Gastroesophageal sphincter (tissue), 4 donors: ENCODE measurements around the gene GLT1D1. TPM values are rescaled to one million over a fixed set of nuclear protein-coding genes. Genes with fewer than 3 reads are reported as not detected.
"Not testable (repeated sequence)": the region's sequence is repeated elsewhere in the genome, so short reads cannot be mapped to it uniquely, and the experiment has no call there.

Experiments
- ATAC-seq: fragments of 150-250 bp; one replicate; pipeline ENCODE4 v1.9.1; 2016; ENCODE audit warnings: mild to moderate bottlenecking, moderate library complexity
- H3K27ac ChIP-seq, 4 donors: fragments of 200-600 bp; sonication (generic) in 3 of 4; 1 replicate in 3 of 4; 2 replicates in 1 of 4; pipeline ENCODE4 v1.5.1; 2016 to 2019
- H3K27me3 ChIP-seq: fragments of 200-600 bp; sonication (generic); one replicate; pipeline ENCODE4 v1.5.1; 2019
- H3K36me3 ChIP-seq, 2 donors: fragments of 200-600 bp; sonication (generic); one replicate each; pipeline ENCODE4 v1.5.1; 2019; ENCODE audit warnings: control low read depth in 1 of 2
- H3K4me1 ChIP-seq, 3 donors: fragments of 200-600 bp; sonication (generic); 1 replicate in 2 of 3; 2 replicates in 1 of 3; pipeline ENCODE4 v1.5.1; 2016 to 2019; ENCODE audit warnings: control low read depth in 2 of 3
- H3K4me3 ChIP-seq, 2 donors: fragments of 200-600 bp; sonication (generic); one replicate each; pipeline ENCODE4 v1.5.1; 2019; ENCODE audit warnings: mild to moderate bottlenecking in 1 of 2, moderate library complexity in 1 of 2
- H3K9me3 ChIP-seq, 3 donors: fragments of 200-600 bp; sonication (generic); one replicate each; pipeline ENCODE4 v1.5.1; 2017 to 2019; ENCODE audit warnings: control low read depth in 2 of 3
- EP300 ChIP-seq: sonication (generic); formaldehyde crosslinking; IDR thresholded peaks from one replicate; pipeline ENCODE4 v1.6.1; 2017; ENCODE audit warnings: antibody characterized with exemption, mild to moderate bottlenecking
- POLR2A ChIP-seq, 2 donors: fragments of 450-650 bp; IDR thresholded peaks; one replicate each; pipeline ENCODE4 v1.6.1; 2017; ENCODE audit warnings: antibody characterized with exemption in 2 of 2, mild to moderate bottlenecking in 2 of 2, moderate library complexity in 1 of 2
- POLR2AphosphoS5 ChIP-seq: sonication (generic); formaldehyde crosslinking; IDR thresholded peaks from one replicate; pipeline ENCODE4 v1.6.1; 2017; ENCODE audit warnings: antibody characterized with exemption
- WGBS, 2 donors: methylation state at CpG; one replicate each; pipeline ENCODE4 v1.1.5; 2018; ENCODE audit warnings: low coverage in 1 of 2; 5-methylcytosine and 5-hydroxymethylcytosine counted together
- total RNA-seq, 4 donors: library from RNA; depleted of rRNA; stranded (reverse); fragments of >200 nt; gene quantifications; one replicate each; pipeline ENCODE4 v1.1.0, GENCODE V29; 2016
- TF ChIP-seq, protein P1 (sequence below), 4 experiments: fragments of 200-600 bp in 2 of 4; fragments of 450-650 bp in 2 of 4; sonication (generic) in 1 of 4; IDR thresholded peaks; one replicate each; pipeline ENCODE4 v1.5.1; 2017 to 2019; ENCODE audit warnings: antibody characterized with exemption in 4 of 4, mild to moderate bottlenecking in 2 of 4, moderate library complexity in 2 of 4

Gene GLT1D1
- total RNA-seq, 4 donors from 2014 or later = 0.27 to 1.8 (median 0.47) TPM; not detected in 1

- no peak for ATAC-seq
- Histone ChIP-seq H3K4me3 (no peak overlapping the region), H3K36me3 (peaks cover 0 to 12% of the 10 kb centered on the region in 2 donors), H3K27me3 (no peaks in the 10 kb centered on the region), H3K4me1 (peaks cover 3 to 32% (median 20%) of the 10 kb centered on the region in 3 donors), H3K27ac (no peak overlapping the region), H3K9me3 (peaks cover 0 to 5% (median 0%) of the 10 kb centered on the region in 3 donors)
- TF ChIP-seq POLR2AphosphoS5 (no peak), POLR2A (IDR thresholded peaks at IDR 0.05) (no peak), EP300 (no peak)
- TF ChIP-seq, protein P1, sequence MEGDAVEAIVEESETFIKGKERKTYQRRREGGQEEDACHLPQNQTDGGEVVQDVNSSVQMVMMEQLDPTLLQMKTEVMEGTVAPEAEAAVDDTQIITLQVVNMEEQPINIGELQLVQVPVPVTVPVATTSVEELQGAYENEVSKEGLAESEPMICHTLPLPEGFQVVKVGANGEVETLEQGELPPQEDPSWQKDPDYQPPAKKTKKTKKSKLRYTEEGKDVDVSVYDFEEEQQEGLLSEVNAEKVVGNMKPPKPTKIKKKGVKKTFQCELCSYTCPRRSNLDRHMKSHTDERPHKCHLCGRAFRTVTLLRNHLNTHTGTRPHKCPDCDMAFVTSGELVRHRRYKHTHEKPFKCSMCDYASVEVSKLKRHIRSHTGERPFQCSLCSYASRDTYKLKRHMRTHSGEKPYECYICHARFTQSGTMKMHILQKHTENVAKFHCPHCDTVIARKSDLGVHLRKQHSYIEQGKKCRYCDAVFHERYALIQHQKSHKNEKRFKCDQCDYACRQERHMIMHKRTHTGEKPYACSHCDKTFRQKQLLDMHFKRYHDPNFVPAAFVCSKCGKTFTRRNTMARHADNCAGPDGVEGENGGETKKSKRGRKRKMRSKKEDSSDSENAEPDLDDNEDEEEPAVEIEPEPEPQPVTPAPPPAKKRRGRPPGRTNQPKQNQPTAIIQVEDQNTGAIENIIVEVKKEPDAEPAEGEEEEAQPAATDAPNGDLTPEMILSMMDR (IDR thresholded peaks at IDR 0.05) = no peak
- WGBS, 2 donors = 74 to 77% methylated on average over 4 of the region's 4 CpGs
These were observed 27.4 kb upstream of the GLT1D1 start for GRCh38 chr12:128825835-128826234.

GRCh38 chr12:128827724-128828123 is 25.6 kb upstream of the GLT1D1 start:
- H3K9me3 ChIP-seq = peaks cover 0 to 5% (median 0%) of the 10 kb centered on the region in 3 donors
- H3K4me1 ChIP-seq = peaks cover 0 to 13% (median 7%) of the 10 kb centered on the region in 3 donors
- TF ChIP-seq POLR2AphosphoS5 (no peak), EP300 (no peak), POLR2A (IDR thresholded peaks at IDR 0.05) (no peak)
- TF ChIP-seq, protein P1 (IDR thresholded peaks at IDR 0.05) = no peak
- WGBS, 2 donors = 79% methylated on average over 2 of the region's 2 CpGs; no CpG with 5 or more reads in 1 of the 2 donors
- peaks cover 0 to 5% of the 10 kb centered on the region in 2 donors for H3K36me3 ChIP-seq
- no peaks in the 10 kb centered on the region for H3K27me3 ChIP-seq
- H3K4me3 ChIP-seq = no peak overlapping the region
- no peak overlapping the region for H3K27ac ChIP-seq
- ATAC-seq = no peak

- peak; percentile 48 for ATAC-seq
- H3K36me3 ChIP-seq = peaks cover 0 to 5% of the 10 kb centered on the region in 2 donors
- no peak overlapping the region for H3K4me3 ChIP-seq
- no peak for TF ChIP-seq POLR2AphosphoS5
- 69 to 79% methylated on average over 4 to 8 of the region's 8 CpGs for WGBS, 2 donors
- peaks cover 0 to 5% (median 0%) of the 10 kb centered on the region in 3 donors for H3K9me3 ChIP-seq
- no peaks in the 10 kb centered on the region for H3K4me1 ChIP-seq
- no peaks in the 10 kb centered on the region for H3K27me3 ChIP-seq
- H3K27ac ChIP-seq = no peak overlapping the region
These were observed 23.3 kb upstream of the GLT1D1 start for GRCh38 chr12:128829861-128830504.

- WGBS, 2 donors = 77 to 78% methylated on average over 7 of the region's 7 CpGs
- Histone ChIP-seq H3K4me3 (no peak overlapping the region), H3K4me1 (no peaks in the 10 kb centered on the region), H3K27me3 (no peaks in the 10 kb centered on the region), H3K9me3 (peaks cover 0 to 5% (median 0%) of the 10 kb centered on the region in 3 donors), H3K36me3 (peaks cover 0 to 5% of the 10 kb centered on the region in 2 donors), H3K27ac (no peak overlapping the region)
- no peak for TF ChIP-seq POLR2A (IDR thresholded peaks at IDR 0.05)
- ATAC-seq = no peak
These were observed 22.8 kb upstream of the GLT1D1 start for GRCh38 chr12:128830505-128830893.

GRCh38 chr12:128833418-128833817 is 19.9 kb upstream of the GLT1D1 start:
- H3K27ac ChIP-seq = no peak overlapping the region
- no peaks in the 10 kb centered on the region for H3K36me3 ChIP-seq
- no peak overlapping the region for H3K4me3 ChIP-seq
- 91 to 96% methylated on average over 4 to 5 of the region's 10 CpGs for WGBS, 2 donors
- no peaks in the 10 kb centered on the region for H3K27me3 ChIP-seq
- H3K9me3 ChIP-seq = no peaks in the 10 kb centered on the region
- no peaks in the 10 kb centered on the region for H3K4me1 ChIP-seq
- TF ChIP-seq, protein P1 (IDR thresholded peaks at IDR 0.05) = no peak
- TF ChIP-seq POLR2A (IDR thresholded peaks at IDR 0.05) (no peak), EP300 (no peak), POLR2AphosphoS5 (no peak)
- ATAC-seq = no peak

- H3K9me3 ChIP-seq, ATAC-seq: not testable (repeated sequence)
- WGBS, 2 donors = 47 to 69% methylated on average over 6 to 8 of the region's 12 CpGs
These were observed 13.4 kb upstream of the GLT1D1 start for GRCh38 chr12:128839885-128840284.

More at GRCh38 chr12:128839885-128840284, 13.4 kb upstream of the GLT1D1 start:
- H3K36me3 ChIP-seq, H3K4me3 ChIP-seq, H3K4me1 ChIP-seq, H3K27ac ChIP-seq, H3K27me3 ChIP-seq: not testable (repeated sequence)
